ENCODE data around the gene ZNF121.

DNA sequence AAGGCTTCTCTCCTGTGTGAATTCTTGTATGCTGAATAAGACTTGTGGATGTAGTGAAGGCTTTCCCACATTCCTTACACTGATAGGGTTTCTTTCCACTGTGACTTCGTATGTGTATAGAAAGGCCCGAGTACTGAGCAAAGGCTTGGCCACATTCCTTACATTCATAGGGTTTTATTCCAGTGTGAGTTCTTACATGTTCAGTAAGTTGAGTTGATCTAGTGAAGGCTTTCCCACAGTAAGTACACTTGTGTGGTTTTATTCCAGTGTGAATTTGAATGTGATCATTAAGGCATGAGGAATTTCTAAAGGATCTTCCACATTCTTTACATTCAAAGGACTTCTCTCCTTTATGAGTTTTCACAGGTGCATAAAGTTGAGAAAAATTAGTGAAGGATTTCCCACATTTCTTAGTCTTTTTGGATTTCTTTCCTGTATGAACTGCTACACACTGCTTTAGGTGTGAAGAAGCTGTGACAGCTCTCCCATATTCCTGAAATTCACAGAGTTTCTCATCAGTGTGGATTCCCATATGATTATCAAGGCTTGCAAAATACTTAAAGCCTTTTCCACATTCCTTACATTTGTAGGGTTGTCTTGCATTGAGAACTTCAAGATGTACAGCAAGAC is 26.3 kb upstream of the ZNF121 start:
- TF ChIP-seq, protein P1, sequence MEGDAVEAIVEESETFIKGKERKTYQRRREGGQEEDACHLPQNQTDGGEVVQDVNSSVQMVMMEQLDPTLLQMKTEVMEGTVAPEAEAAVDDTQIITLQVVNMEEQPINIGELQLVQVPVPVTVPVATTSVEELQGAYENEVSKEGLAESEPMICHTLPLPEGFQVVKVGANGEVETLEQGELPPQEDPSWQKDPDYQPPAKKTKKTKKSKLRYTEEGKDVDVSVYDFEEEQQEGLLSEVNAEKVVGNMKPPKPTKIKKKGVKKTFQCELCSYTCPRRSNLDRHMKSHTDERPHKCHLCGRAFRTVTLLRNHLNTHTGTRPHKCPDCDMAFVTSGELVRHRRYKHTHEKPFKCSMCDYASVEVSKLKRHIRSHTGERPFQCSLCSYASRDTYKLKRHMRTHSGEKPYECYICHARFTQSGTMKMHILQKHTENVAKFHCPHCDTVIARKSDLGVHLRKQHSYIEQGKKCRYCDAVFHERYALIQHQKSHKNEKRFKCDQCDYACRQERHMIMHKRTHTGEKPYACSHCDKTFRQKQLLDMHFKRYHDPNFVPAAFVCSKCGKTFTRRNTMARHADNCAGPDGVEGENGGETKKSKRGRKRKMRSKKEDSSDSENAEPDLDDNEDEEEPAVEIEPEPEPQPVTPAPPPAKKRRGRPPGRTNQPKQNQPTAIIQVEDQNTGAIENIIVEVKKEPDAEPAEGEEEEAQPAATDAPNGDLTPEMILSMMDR (IDR thresholded peaks at IDR 0.05): no peak
- TF ChIP-seq POLR2A (IDR thresholded peaks at IDR 0.05): no peak
